CD14-positive monocyte (primary cell): ENCODE measurements around the gene FAM114A2. TPM values are rescaled to one million over a fixed set of nuclear protein-coding genes. Genes with fewer than 3 reads are reported as not detected.

Source experiments
- DNase-seq, 3 donors: peaks; one replicate each; pipeline ENCODE4 v3.0.0-alpha.2; 2011 to 2022
- H2AFZ ChIP-seq: 2 replicates; pipeline ENCODE4 v1.6.0; 2012; ENCODE audit warnings: mild to moderate bottlenecking, low read depth, low read length, inconsistent platforms; ENCODE audit not compliant: insufficient read depth, poor library complexity, severe bottlenecking
- H3K27ac ChIP-seq, 2 donors: 1 replicate in 1 of 2; 2 replicates in 1 of 2; pipeline ENCODE4 v1.5.1; 2012 to 2013; ENCODE audit warnings: low read length in 2 of 2, control low read depth in 1 of 2, inconsistent platforms in 1 of 2, low read depth in 1 of 2, mild to moderate bottlenecking in 1 of 2
- H3K27me3 ChIP-seq, 2 donors: one replicate each; pipeline versions ENCODE4 v1.6.0 to v1.6.1; 2011 to 2013; ENCODE audit warnings: low read length in 2 of 2; ENCODE audit not compliant: control insufficient read depth in 2 of 2, insufficient read depth in 2 of 2
- H3K36me3 ChIP-seq, 2 donors: replicated peaks in 1 of 2; 1 replicate in 1 of 2; 2 replicates in 1 of 2; pipeline versions ENCODE4 v1.5.1 to v1.6.1; 2012 to 2013; ENCODE audit warnings: low read length in 2 of 2, control low read depth in 1 of 2, inconsistent platforms in 1 of 2, mild to moderate bottlenecking in 1 of 2; ENCODE audit not compliant: insufficient read depth in 2 of 2, control insufficient read depth in 1 of 2
- H3K4me1 ChIP-seq, 2 donors: 1 replicate in 1 of 2; 2 replicates in 1 of 2; pipeline versions ENCODE4 v1.5.1 to v1.6.1; 2012 to 2013; ENCODE audit warnings: low read length in 2 of 2, control low read depth in 1 of 2, inconsistent platforms in 1 of 2, mild to moderate bottlenecking in 1 of 2, moderate library complexity in 1 of 2; ENCODE audit not compliant: insufficient read depth in 2 of 2, control insufficient read depth in 1 of 2
- H3K4me2 ChIP-seq: replicated peaks from 2 replicates; pipeline ENCODE3; 2012; ENCODE audit warnings: low read length, moderate library complexity, mild to moderate bottlenecking; ENCODE audit not compliant: poor library complexity, severe bottlenecking; ENCODE audit errors: extremely low read depth
- H3K4me3 ChIP-seq, 3 experiments: fragments of 200-600 bp in 1 of 3; sonication (generic) in 1 of 3; replicated peaks in 1 of 3; 1 replicate in 2 of 3; 2 replicates in 1 of 3; pipeline ENCODE4 v1.5.1; 2011 to 2013; ENCODE audit warnings: low read length in 3 of 3, mild to moderate bottlenecking in 3 of 3, control low read depth in 2 of 3, low read depth in 2 of 3, inconsistent platforms in 1 of 3, moderate library complexity in 1 of 3
- H3K79me2 ChIP-seq: 2 replicates; pipeline ENCODE4 v1.6.0; 2012; ENCODE audit warnings: mild to moderate bottlenecking, control low read depth, inconsistent platforms, low read length, moderate library complexity; ENCODE audit not compliant: insufficient read depth
- H3K9ac ChIP-seq: 2 replicates; pipeline ENCODE4 v1.6.0; 2017; ENCODE audit warnings: low read length, mild to moderate bottlenecking; ENCODE audit not compliant: insufficient read depth, poor library complexity, severe bottlenecking
- H3K9me3 ChIP-seq, 2 donors: replicated peaks in 1 of 2; 1 replicate in 1 of 2; 2 replicates in 1 of 2; pipeline versions ENCODE4 v1.5.1 to v1.6.1; 2012 to 2013; ENCODE audit warnings: low read length in 2 of 2, control low read depth in 1 of 2; ENCODE audit not compliant: control insufficient read depth in 1 of 2, insufficient read depth in 1 of 2
- H4K20me1 ChIP-seq: 2 replicates; pipeline ENCODE4 v1.6.0; 2012; ENCODE audit warnings: mild to moderate bottlenecking, low read length, control low read depth, moderate library complexity; ENCODE audit not compliant: insufficient read depth
- H3K27ac Mint-ChIP-seq, 7 donors: one replicate each; pipeline ENCODE4 v1.8.0; 2020; ENCODE audit warnings: mild to moderate bottlenecking in 7 of 7, mixed read lengths in 7 of 7, moderate library complexity in 6 of 7, inconsistent platforms in 2 of 7
- H3K27me3 Mint-ChIP-seq, 3 donors: one replicate each; pipeline ENCODE4 v1.8.0; 2021 to 2022; ENCODE audit warnings: low read depth in 3 of 3, mild to moderate bottlenecking in 3 of 3, mixed read lengths in 3 of 3, moderate library complexity in 3 of 3, inconsistent platforms in 1 of 3
- H3K36me3 Mint-ChIP-seq, 2 donors: one replicate each; pipeline ENCODE4 v1.8.0; 2020; ENCODE audit warnings: mixed read lengths in 2 of 2, inconsistent platforms in 1 of 2, mild to moderate bottlenecking in 1 of 2
- H3K4me1 Mint-ChIP-seq: one replicate; pipeline ENCODE4 v1.8.0; 2020; ENCODE audit warnings: mild to moderate bottlenecking, mixed read lengths
- H3K4me3 Mint-ChIP-seq, 2 donors: one replicate each; pipeline ENCODE4 v1.8.0; 2020; ENCODE audit warnings: mild to moderate bottlenecking in 2 of 2, mixed read lengths in 2 of 2, moderate library complexity in 1 of 2
- H3K9me3 Mint-ChIP-seq, 7 donors: one replicate each; pipeline ENCODE4 v1.8.0; 2020 to 2022; ENCODE audit warnings: mixed read lengths in 7 of 7, mild to moderate bottlenecking in 6 of 7, moderate library complexity in 6 of 7, inconsistent platforms in 2 of 7
- CTCF ChIP-seq: fragments of 200-600 bp; IDR thresholded peaks from one replicate; pipeline ENCODE4 v1.8.0; 2022; ENCODE audit warnings: antibody characterized with exemption, mild to moderate bottlenecking
- WGBS: methylation state at CpG from one replicate; pipeline ENCODE4 v1.1.5; 2013; ENCODE audit warnings: missing lambda C conversion rate; ENCODE audit not compliant: insufficient coverage; 5-methylcytosine and 5-hydroxymethylcytosine counted together
- intact Hi-C, 2 donors: fragments of 100-400 bp; cut with micrococcal nuclease; formaldehyde crosslinking; loops; one replicate each; pipeline versions ENCODE4 v1.15.0 to v1.15.1; 2023
- polyA plus RNA-seq, 3 donors: library from polyadenylated mRNA; depleted of rRNA in 1 of 3; unstranded in 2 of 3; stranded (reverse) in 1 of 3; fragments of 300-500 nt in 2 of 3; fragments of >200 nt in 1 of 3; fragmentation: Illumina TruSeq in 2 of 3; gene quantifications; 1 replicate in 2 of 3; 2 replicates in 1 of 3; pipeline ENCODE4 v1.2.3, GENCODE V29; 2012 to 2021

Gene FAM114A2
- polyA plus RNA-seq, 3 donors, result 6.7 to 18.4 (median 15.6) TPM

GRCh38 chr5:154055201-154055600 lies 16.5 kb upstream of the FAM114A2 start:
- no peak overlapping the region for H3K27ac ChIP-seq
- Mint-ChIP-seq H3K36me3 (peaks cover 45 to 54% of the 10 kb centered on the region in 2 donors), H3K4me1 (peaks cover 9% of the 10 kb centered on the region), H3K4me3 (no peak overlapping the region), H3K27ac (no peak overlapping the region), H3K27me3 (peaks cover 0 to 2% (median 0%) of the 10 kb centered on the region in 3 donors), H3K9me3 (no peaks in the 10 kb centered on the region)
- no peaks in the 10 kb centered on the region for H3K79me2 ChIP-seq
- no peak overlapping the region for H3K9ac ChIP-seq
- H4K20me1 ChIP-seq, result peaks cover 31% of the 10 kb centered on the region
- H3K4me1 ChIP-seq, result peaks cover 0 to 4% of the 10 kb centered on the region in 2 donors
- H3K36me3 ChIP-seq, result peaks cover 24 to 57% of the 10 kb centered on the region in 2 donors
- H3K27me3 ChIP-seq, result no peaks in the 10 kb centered on the region
- no peak for TF ChIP-seq CTCF
- no peak overlapping the region for H3K4me2 ChIP-seq
- H3K4me3 ChIP-seq, result no peak overlapping the region
- intact Hi-C loops, result no loop called here
- no peak for DNase-seq
- H2AFZ ChIP-seq, result no peak overlapping the region
- WGBS, result 100% methylated on average over 2 of the region's 2 CpGs
- H3K9me3 ChIP-seq, result no peaks in the 10 kb centered on the region

GRCh38 chr5:154053468-154053867 lies 14.8 kb upstream of the FAM114A2 start:
- Mint-ChIP-seq H3K27me3 (no peaks in the 10 kb centered on the region), H3K4me3 (no peak overlapping the region), H3K27ac (no peak overlapping the region), H3K4me1 (peaks cover 9% of the 10 kb centered on the region), H3K9me3 (no peaks in the 10 kb centered on the region), H3K36me3 (peaks cover 53 to 54% of the 10 kb centered on the region in 2 donors)
- no peak for TF ChIP-seq CTCF
- Histone ChIP-seq H3K27ac (no peak overlapping the region), H3K9ac (no peak overlapping the region), H3K27me3 (no peaks in the 10 kb centered on the region), H3K36me3 (peaks cover 28 to 65% of the 10 kb centered on the region in 2 donors), H3K4me3 (no peak overlapping the region), H3K9me3 (no peaks in the 10 kb centered on the region), H3K4me1 (no peaks in the 10 kb centered on the region), H3K79me2 (no peaks in the 10 kb centered on the region), H2AFZ (no peak overlapping the region), H3K4me2 (no peak overlapping the region), H4K20me1 (peaks cover 40% of the 10 kb centered on the region)
- intact Hi-C loops, result no loop called here
- no peak for DNase-seq
- WGBS, result 100% methylated on average over 1 of the region's 4 CpGs
